Trophoblast cell (in vitro differentiated cells and primary cell): ENCODE measurements around the gene PPM1N.
A peak's percentile ranks its signal among the peaks of the same experiment; 100 is the strongest.

Experiments used
- DNase-seq, 2 donors: peaks; one replicate each; pipeline ENCODE4 v3.0.0-alpha.2; 2016
- H2AFZ ChIP-seq: 2 replicates; pipeline ENCODE4 v1.6.1; 2013; ENCODE audit warnings: low read length, moderate library complexity, mild to moderate bottlenecking; ENCODE audit not compliant: insufficient read depth, poor library complexity
- H2AK5ac ChIP-seq: 2 replicates; pipeline ENCODE4 v1.6.1; 2013; ENCODE audit warnings: mild to moderate bottlenecking, low read length
- H2BK120ac ChIP-seq: 2 replicates; pipeline ENCODE4 v1.6.1; 2013; ENCODE audit warnings: low read length, mild to moderate bottlenecking, moderate library complexity; ENCODE audit not compliant: insufficient read depth, poor library complexity
- H2BK12ac ChIP-seq: 2 replicates; pipeline ENCODE4 v1.6.1; 2013; ENCODE audit warnings: mild to moderate bottlenecking, low read length, moderate library complexity
- H2BK5ac ChIP-seq: 2 replicates; pipeline ENCODE4 v1.6.1; 2013; ENCODE audit warnings: low read length, low read depth, moderate library complexity, mild to moderate bottlenecking; ENCODE audit not compliant: poor library complexity
- H3K14ac ChIP-seq: 2 replicates; pipeline ENCODE4 v1.6.1; 2013; ENCODE audit warnings: mild to moderate bottlenecking, low read length
- H3K18ac ChIP-seq: 2 replicates; pipeline ENCODE4 v1.6.1; 2013; ENCODE audit warnings: mild to moderate bottlenecking, low read length
- H3K23ac ChIP-seq: 2 replicates; pipeline ENCODE4 v1.6.1; 2013; ENCODE audit warnings: low read length
- H3K27ac ChIP-seq: 2 replicates; pipeline ENCODE4 v1.5.1; 2013; ENCODE audit warnings: low read depth, mild to moderate bottlenecking, inconsistent platforms, low read length, moderate library complexity
- H3K27me3 ChIP-seq: 2 replicates; pipeline ENCODE4 v1.6.1; 2013; ENCODE audit warnings: inconsistent platforms, mild to moderate bottlenecking, low read length, moderate library complexity; ENCODE audit not compliant: insufficient read depth
- H3K36me3 ChIP-seq, 2 experiments: 1 replicate in 1 of 2; 2 replicates in 1 of 2; pipeline ENCODE4 v1.6.1; 2013; ENCODE audit warnings: low read length in 2 of 2, mild to moderate bottlenecking in 2 of 2, moderate library complexity in 1 of 2; ENCODE audit not compliant: insufficient read depth in 2 of 2, control insufficient read depth in 1 of 2
- H3K4ac ChIP-seq: 2 replicates; pipeline ENCODE4 v1.6.1; 2013; ENCODE audit warnings: low read depth, mild to moderate bottlenecking, low read length, moderate library complexity
- H3K4me1 ChIP-seq, 2 experiments: 1 replicate in 1 of 2; 2 replicates in 1 of 2; pipeline ENCODE4 v1.6.1; 2013; ENCODE audit warnings: low read length in 2 of 2, mild to moderate bottlenecking in 2 of 2, moderate library complexity in 1 of 2; ENCODE audit not compliant: insufficient read depth in 2 of 2, control insufficient read depth in 1 of 2
- H3K4me2 ChIP-seq: 2 replicates; pipeline ENCODE4 v1.6.1; 2013; ENCODE audit warnings: inconsistent platforms, mild to moderate bottlenecking, low read length, moderate library complexity
- H3K4me3 ChIP-seq: 2 replicates; pipeline ENCODE4 v1.5.1; 2013; ENCODE audit warnings: mild to moderate bottlenecking, low read depth, low read length, inconsistent platforms
- H3K79me1 ChIP-seq: one replicate; pipeline ENCODE4 v1.6.1; 2013; ENCODE audit warnings: low read length
- H3K79me2 ChIP-seq: 2 replicates; pipeline ENCODE4 v1.6.1; 2013; ENCODE audit warnings: low read length, mild to moderate bottlenecking; ENCODE audit not compliant: control insufficient read depth, insufficient read depth, poor library complexity
- H3K9ac ChIP-seq: 2 replicates; pipeline ENCODE4 v1.6.1; 2013; ENCODE audit warnings: mild to moderate bottlenecking, low read length
- H3K9me3 ChIP-seq: 2 replicates; pipeline ENCODE4 v1.6.1; 2013; ENCODE audit warnings: low read depth, mild to moderate bottlenecking, control low read depth, inconsistent platforms, low read length; ENCODE audit not compliant: insufficient read depth
- H4K12ac ChIP-seq: 2 replicates; pipeline ENCODE4 v1.6.1; 2013; ENCODE audit warnings: low read depth, mild to moderate bottlenecking, low read length, moderate library complexity
- H4K8ac ChIP-seq: 2 replicates; pipeline ENCODE4 v1.6.1; 2013; ENCODE audit warnings: low read depth, mild to moderate bottlenecking, low read length, moderate library complexity
- H4K91ac ChIP-seq: one replicate; pipeline ENCODE4 v1.6.1; 2013; ENCODE audit warnings: low read depth, mild to moderate bottlenecking, low read length, moderate library complexity
- WGBS: extraction: QIAGEN DNeasy Blood & Tissue Kit; methylation state at CpG from one replicate; pipeline ENCODE4 v1.1.7; 2013; ENCODE audit warnings: missing lambda C conversion rate; ENCODE audit not compliant: insufficient read length, insufficient coverage; ENCODE audit errors: extremely low coverage; 5-methylcytosine and 5-hydroxymethylcytosine counted together

Gene PPM1N

DNA sequence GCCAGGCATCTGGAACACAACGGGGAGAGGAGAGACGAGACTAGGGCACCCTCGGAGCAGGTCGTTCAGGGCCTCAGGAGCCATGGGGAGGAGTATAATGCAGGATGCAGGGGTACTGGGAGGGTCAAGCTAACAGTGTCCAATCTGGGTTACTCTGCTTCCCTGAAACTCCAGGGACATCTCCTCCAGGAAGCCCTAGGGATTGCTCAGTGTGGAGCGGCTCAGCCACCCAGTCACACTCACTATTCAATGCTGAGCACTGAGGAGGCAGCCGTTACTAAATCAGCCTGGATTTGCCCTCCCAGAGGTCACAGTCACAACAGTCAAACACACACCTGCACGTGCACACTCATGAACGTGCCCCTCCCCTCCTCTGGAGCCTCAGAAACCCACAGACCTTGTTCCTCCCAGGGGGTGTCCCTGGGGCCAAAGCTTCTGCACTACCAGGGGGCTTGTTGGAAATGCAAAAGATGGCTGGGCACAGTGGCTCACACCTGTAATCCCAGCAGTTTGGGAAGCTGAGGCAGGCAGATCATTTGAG lies 37.4 kb upstream of the PPM1N start:
- no peak overlapping the region for H3K27ac ChIP-seq

DNA sequence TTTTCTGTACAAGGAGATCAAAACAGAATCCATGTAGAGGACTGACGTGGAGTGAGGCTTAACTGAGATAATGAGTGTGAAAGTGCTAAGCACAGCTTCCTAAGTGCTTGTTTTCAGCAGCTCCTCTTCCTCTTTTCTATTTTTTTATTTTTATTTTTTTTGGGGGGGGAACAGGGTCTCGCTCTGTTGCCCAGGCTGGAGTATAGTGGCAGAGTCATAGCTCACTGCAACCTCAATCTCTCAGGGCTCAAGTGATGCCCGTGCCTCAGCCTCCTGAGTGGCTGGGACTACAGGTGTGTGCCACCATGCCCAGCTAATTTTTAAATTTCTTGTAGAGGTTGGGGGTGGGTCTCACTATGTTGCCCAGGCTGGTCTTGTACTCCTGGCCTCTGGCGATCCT lies 36.1 kb upstream of the PPM1N start:
- WGBS = no CpG with 5 or more reads among the region's 4 CpGs
- Histone ChIP-seq H4K91ac (no peak overlapping the region), H2BK120ac (no peak overlapping the region)

More for the DNA sequence above, 37.4 kb upstream of the PPM1N start:
- no peak overlapping the region for H2BK5ac ChIP-seq
- H3K14ac ChIP-seq = peak overlapping the region; percentile 17
- H2BK120ac ChIP-seq = peak overlapping the region; percentile 31
- peak in 1 of 2 donors; percentile 11 for DNase-seq
- no peak overlapping the region for H2AFZ ChIP-seq
- H3K4me3 ChIP-seq = no peak overlapping the region
- H4K12ac ChIP-seq = no peak overlapping the region
- H3K36me3 ChIP-seq = no peaks in the 10 kb centered on the region
- H4K8ac ChIP-seq = no peak overlapping the region
- peak overlapping the region; percentile 8 for H4K91ac ChIP-seq
- H3K79me2 ChIP-seq = peaks cover 2% of the 10 kb centered on the region
- no CpG with 5 or more reads among the region's 8 CpGs for WGBS
- peaks cover 12 to 15% of the 10 kb centered on the region in 2 experiments for H3K4me1 ChIP-seq
- no peak overlapping the region for H3K9ac ChIP-seq
- H2AK5ac ChIP-seq = peak overlapping the region; percentile 21
- H3K79me1 ChIP-seq = peaks cover 13% of the 10 kb centered on the region
- H3K9me3 ChIP-seq = peaks cover 1% of the 10 kb centered on the region
- H3K23ac ChIP-seq = no peak overlapping the region
- H3K4me2 ChIP-seq = no peak overlapping the region
- H2BK12ac ChIP-seq = peak overlapping the region; percentile 67
- H3K18ac ChIP-seq = no peak overlapping the region
- no peaks in the 10 kb centered on the region for H3K27me3 ChIP-seq
- no peak overlapping the region for H3K4ac ChIP-seq

DNA sequence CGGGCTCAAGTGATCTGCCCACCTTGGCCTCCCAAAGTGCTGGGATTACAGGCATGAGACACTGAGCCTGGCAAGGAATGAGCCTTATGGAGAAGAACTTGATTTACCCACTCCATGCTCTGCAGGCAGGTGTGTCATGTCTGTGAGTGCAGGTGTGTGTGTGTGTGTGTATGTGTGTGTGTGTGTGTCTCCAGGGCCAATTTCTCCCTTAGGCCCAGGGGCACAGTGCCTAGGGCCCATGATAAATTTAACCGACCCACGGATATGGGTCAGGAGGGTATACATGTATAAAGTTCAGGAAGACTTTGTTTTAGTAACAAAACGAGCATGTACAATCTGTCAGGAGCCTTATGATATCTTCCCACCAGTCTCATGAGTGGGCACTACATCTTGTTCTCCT lies 35.0 kb upstream of the PPM1N start:
- Histone ChIP-seq H2AK5ac (peak overlapping the region; percentile 72), H3K79me1 (peaks cover 8% of the 10 kb centered on the region), H2BK5ac (no peak overlapping the region), H3K9ac (no peak overlapping the region), H3K4me2 (no peak overlapping the region), H3K18ac (no peak overlapping the region), H3K14ac (no peak overlapping the region), H3K79me2 (no peaks in the 10 kb centered on the region), H2BK12ac (peak overlapping the region; percentile 50), H3K27me3 (no peaks in the 10 kb centered on the region), H2BK120ac (peak overlapping the region; percentile 69), H3K23ac (no peak overlapping the region), H2AFZ (no peak overlapping the region), H4K8ac (no peak overlapping the region), H3K4ac (no peak overlapping the region), H3K9me3 (peaks cover 1% of the 10 kb centered on the region), H3K36me3 (no peaks in the 10 kb centered on the region), H4K91ac (peak overlapping the region; percentile 35), H4K12ac (no peak overlapping the region), H3K4me1 (peaks cover 6 to 8% of the 10 kb centered on the region in 2 experiments), H3K4me3 (no peak overlapping the region), H3K27ac (no peak overlapping the region)
- peak; percentile 75 to 76 for DNase-seq
- WGBS = no CpG with 5 or more reads among the region's 4 CpGs

More for the DNA sequence above, 36.1 kb upstream of the PPM1N start:
- H3K4me1 ChIP-seq = peaks cover 6 to 8% of the 10 kb centered on the region in 2 experiments
- H2BK5ac ChIP-seq = no peak overlapping the region
- peaks cover 8% of the 10 kb centered on the region for H3K79me1 ChIP-seq
- no peak overlapping the region for H3K27ac ChIP-seq
- H3K18ac ChIP-seq = no peak overlapping the region
- no peaks in the 10 kb centered on the region for H3K36me3 ChIP-seq
- no peak for DNase-seq
- H3K79me2 ChIP-seq = no peaks in the 10 kb centered on the region
- H3K27me3 ChIP-seq = no peaks in the 10 kb centered on the region
- no peak overlapping the region for H3K9ac ChIP-seq
- H3K9me3 ChIP-seq = peaks cover 1% of the 10 kb centered on the region
- H2AFZ ChIP-seq = no peak overlapping the region
- H4K8ac ChIP-seq = no peak overlapping the region
- no peak overlapping the region for H2BK12ac ChIP-seq
- H3K4ac ChIP-seq = no peak overlapping the region
- H2AK5ac ChIP-seq = no peak overlapping the region
- H3K14ac ChIP-seq = no peak overlapping the region
- H4K12ac ChIP-seq = no peak overlapping the region
- H3K4me3 ChIP-seq = no peak overlapping the region
- H3K23ac ChIP-seq = no peak overlapping the region
- no peak overlapping the region for H3K4me2 ChIP-seq

DNA sequence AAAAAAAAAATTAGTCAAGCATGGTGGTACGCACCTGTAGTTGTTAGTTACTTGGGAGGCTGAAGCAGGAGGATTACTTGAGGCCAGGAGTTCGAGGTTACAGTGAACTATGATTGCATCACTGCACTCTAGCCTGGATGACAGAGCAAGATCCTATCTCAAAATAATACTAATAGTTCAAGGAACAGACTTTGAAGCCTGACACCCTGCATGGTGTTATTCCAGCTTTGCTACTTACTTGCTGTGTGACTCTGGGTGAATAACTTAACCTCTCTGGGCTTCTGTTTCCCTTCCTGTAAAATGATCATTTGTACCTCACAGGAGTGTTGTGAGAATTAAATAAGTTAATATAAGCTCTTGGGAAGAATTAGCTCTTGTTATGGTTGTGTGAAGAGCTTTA lies 34.0 kb upstream of the PPM1N start:
- H3K4me1 ChIP-seq = peaks cover 6 to 8% of the 10 kb centered on the region in 2 experiments
- no CpG with 5 or more reads among the region's 2 CpGs for WGBS
- H3K36me3 ChIP-seq = no peaks in the 10 kb centered on the region
- no peak overlapping the region for H3K9ac ChIP-seq
- H2AK5ac ChIP-seq = no peak overlapping the region
- no peak overlapping the region for H2BK120ac ChIP-seq
- H3K18ac ChIP-seq = no peak overlapping the region
- no peak overlapping the region for H2BK5ac ChIP-seq
- peaks cover 2% of the 10 kb centered on the region for H3K79me2 ChIP-seq
- H3K14ac ChIP-seq = no peak overlapping the region
- H4K12ac ChIP-seq = no peak overlapping the region
- no peak overlapping the region for H3K4me3 ChIP-seq
- no peak overlapping the region for H3K4ac ChIP-seq
- no peak overlapping the region for H3K27ac ChIP-seq
- no peaks in the 10 kb centered on the region for H3K27me3 ChIP-seq
- peaks cover 1% of the 10 kb centered on the region for H3K9me3 ChIP-seq
- no peak overlapping the region for H4K8ac ChIP-seq
- H3K4me2 ChIP-seq = no peak overlapping the region
- no peak overlapping the region for H2BK12ac ChIP-seq
- peak; percentile 77 to 91 for DNase-seq
- no peak overlapping the region for H3K23ac ChIP-seq
- no peak overlapping the region for H4K91ac ChIP-seq
- H3K79me1 ChIP-seq = peaks cover 7% of the 10 kb centered on the region
- no peak overlapping the region for H2AFZ ChIP-seq
